GM18909 (cell line): ENCODE data around the gene BABAM2.
A peak's percentile ranks its signal among the peaks of the same experiment; 100 is the strongest.
"Not testable (repeated sequence)": the region's sequence is repeated elsewhere in the genome, so short reads cannot be mapped to it uniquely, and the experiment has no call there.

Source experiments
- ATAC-seq: cut with Tn5 transposase; IDR thresholded peaks from one replicate; pipeline ENCODE4 v1.9.1; 2021; ENCODE audit warnings: mild to moderate bottlenecking; ENCODE audit not compliant: unreplicated experiment, poor library complexity

BABAM2 gene

GRCh38 chr2:28224648-28225472, 334.3 kb downstream of the BABAM2 start:
- ATAC-seq, result no peak

GRCh38 chr2:28225473-28226080, 335.0 kb downstream of the BABAM2 start:
- ATAC-seq, result no peak

DNA sequence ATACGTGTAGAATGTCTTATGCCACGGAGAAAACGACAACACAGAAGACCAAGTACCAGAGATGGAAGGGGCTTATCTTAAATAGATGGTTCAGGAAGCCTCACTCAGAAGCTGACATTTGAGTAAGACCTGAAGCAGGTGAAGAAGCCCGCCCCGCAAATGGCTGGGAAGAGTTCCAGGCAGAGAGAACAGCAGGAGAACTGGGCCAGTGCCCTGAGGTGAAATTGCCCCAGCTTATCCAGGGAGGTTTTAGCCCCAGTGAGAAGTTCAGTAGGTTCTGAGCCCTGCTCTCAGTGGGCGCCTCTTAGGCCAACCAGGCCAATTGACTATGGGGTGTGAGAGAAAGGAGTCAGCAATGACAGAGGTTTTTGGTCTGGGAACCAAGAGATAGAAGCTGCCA, 336.0 kb downstream of the BABAM2 start:
- no peak for ATAC-seq

DNA sequence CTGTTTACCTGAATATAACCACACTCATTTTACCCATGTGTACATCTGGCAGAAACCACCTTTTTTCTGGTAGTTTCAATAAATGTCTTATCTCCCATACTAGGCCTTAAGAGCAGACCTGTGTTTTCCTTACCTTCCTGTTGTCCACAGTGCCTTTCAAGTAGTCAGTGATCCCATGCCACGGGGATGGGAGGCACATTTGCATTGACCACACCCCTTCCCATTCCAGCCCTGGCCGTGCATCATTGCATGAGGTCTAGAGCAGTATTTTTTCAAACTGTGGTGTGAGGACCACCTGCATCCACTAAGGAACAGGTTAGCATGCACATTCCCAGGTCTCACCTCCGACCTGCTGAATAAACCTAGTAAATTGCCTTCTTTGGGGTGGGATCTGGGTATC, 337.0 kb downstream of the BABAM2 start:
- no peak for ATAC-seq

GRCh38 chr2:28228434-28228995, 338.0 kb downstream of the BABAM2 start:
- no peak for ATAC-seq

- no peak for ATAC-seq
Observed at GRCh38 chr2:28231110-28231631, 340.6 kb downstream of the BABAM2 start.

GRCh38 chr2:28232295-28232694, 341.8 kb downstream of the BABAM2 start:
- no peak for ATAC-seq

DNA sequence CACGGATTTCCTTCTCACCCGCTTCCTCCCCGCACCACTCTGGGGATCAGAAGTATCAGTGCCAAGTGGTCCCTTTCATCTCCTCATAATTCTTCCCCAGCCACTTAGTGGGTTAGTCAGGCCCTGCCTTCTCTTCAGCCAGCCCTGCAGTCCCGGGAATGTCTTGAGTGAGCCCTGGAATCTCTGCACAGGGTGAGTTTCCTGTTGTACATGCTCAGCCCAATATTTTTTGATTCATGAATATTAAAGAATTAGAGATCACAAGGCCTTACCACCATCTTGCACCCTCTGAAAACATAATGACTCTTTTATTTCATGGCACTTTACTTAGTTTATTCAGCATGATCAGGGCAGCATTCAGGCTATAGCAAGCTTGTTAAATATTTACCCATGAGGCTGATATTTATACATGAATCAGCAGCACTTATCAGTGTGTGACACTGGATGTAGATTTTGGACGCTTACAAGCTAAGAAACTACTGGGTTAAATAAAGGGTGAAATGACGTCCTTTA, 342.7 kb downstream of the BABAM2 start:
- no peak for ATAC-seq

- ATAC-seq, result no peak
Observed at GRCh38 chr2:28234807-28235206, 344.3 kb downstream of the BABAM2 start.

GRCh38 chr2:28239207-28239606, 348.7 kb downstream of the BABAM2 start:
- ATAC-seq, result no peak

DNA sequence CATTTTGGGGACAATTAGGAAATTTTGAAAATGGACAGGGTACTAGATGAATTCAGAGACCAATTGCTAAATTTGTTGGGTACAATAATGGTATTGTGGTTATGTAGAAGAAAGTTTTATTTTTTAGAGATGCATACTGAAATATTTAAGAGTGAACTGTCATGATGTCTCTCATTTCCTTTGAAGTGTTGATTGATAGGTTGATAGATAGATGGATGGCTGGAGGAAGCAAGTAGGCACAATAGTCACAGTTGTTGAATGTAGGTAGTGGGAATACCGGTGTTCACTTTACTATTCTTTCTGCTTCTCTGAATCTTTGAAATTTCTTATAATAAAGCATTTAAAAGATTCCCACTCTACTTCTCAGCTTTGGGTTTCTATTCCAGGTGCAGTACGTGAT, 350.4 kb downstream of the BABAM2 start:
- no peak for ATAC-seq

DNA sequence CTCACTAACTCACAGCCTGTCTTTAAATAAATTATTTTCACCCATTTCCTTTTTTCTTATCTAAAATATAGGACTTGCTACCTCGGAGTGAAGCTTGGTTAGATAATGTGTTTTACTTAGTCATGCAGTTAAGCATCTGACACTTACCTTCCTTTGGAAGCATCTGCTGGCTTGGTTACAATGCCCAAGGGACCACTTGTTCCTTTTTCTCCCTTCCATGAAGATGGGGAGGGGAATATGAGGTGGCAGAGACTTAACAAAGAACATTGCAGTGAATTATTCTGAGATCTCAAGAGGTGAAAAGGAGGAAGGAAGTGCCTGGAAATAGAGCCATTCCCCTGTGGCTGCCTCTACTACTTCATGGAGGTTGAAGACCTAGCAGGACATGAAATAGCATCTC, 356.8 kb downstream of the BABAM2 start:
- no peak for ATAC-seq

DNA sequence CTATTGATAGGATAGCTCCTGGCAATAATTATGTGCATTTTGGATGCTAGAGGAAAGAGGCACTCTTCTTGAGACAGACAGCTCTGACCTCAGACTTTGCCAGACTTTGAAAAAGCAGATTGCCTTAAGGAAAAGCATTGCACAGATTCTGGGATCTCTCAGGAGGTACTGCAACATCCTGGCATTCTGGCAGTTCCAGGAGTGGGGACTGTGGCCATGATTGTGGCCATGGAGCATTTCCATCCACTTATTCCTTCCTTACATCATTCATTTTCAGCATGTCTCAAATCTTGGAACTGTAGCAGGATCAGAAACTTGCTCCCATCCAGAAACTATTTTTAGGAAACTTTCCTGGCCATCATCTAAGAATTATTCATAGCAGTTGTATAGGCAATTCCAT, 357.2 kb downstream of the BABAM2 start:
- ATAC-seq, result no peak

- no peak for ATAC-seq
Observed at GRCh38 chr2:28248511-28248910, 358.0 kb downstream of the BABAM2 start.

DNA sequence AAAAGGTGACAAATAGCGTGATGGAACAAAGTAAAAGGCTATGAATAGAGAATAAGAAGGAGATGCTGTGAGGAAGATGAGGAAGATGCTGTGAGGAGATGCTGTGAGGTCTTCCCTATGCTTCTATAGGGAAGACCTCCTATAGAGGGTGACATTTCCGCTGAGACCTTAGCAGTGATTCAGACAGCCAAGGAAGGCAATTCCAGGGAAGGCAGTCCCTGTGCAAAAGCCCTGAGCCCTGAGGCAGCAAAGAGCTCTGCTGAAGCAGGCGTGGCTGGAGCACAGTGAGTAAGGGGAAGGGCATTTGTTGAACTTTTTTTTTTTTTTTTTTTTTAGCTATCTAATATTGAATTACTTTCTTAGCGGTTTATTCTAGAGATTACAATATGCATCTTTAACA, 359.5 kb downstream of the BABAM2 start:
- ATAC-seq, result no peak

DNA sequence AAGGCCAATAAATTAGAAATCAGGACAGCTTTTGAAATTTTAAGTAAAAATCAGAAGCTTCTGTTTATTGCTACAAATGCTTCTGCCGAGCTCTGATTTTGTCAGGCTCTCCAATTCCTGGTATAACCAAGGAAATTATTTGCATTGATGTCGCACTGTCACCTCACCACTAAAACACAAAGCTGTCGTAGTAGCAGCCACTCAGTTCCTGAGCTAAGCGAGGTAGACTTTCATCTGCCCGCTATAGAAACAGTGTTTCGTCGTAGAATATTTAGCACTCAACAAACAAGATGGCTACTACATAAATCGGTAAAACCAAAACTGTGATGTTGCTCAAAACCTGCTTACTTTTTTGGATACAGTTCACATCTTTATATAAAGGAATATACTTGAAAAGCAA, 360.8 kb downstream of the BABAM2 start:
- no peak for ATAC-seq

DNA sequence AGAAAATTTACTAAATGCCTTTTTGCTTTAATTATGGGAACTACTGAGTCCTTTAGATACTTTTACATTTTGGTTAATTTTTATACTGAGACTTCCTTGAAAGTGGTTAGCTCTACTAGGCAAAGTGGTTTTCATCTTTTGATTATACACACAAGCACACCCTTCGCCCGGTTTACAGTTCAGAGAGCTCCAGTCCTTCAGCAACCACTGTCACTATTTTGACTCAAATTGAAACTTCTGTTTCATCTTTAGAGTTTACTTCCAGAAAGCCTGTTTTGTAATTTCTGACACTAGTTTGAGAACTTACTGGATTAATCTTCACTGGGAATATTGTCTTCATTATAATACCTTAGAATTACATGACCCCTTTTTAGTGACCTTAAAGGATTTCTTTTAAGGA, 361.8 kb downstream of the BABAM2 start:
- ATAC-seq, result peak; percentile 78

GRCh38 chr2:28253543-28253942, 363.0 kb downstream of the BABAM2 start:
- ATAC-seq, result no peak

- ATAC-seq, result not testable (repeated sequence)
Observed at GRCh38 chr2:28255231-28255630, 364.7 kb downstream of the BABAM2 start.

DNA sequence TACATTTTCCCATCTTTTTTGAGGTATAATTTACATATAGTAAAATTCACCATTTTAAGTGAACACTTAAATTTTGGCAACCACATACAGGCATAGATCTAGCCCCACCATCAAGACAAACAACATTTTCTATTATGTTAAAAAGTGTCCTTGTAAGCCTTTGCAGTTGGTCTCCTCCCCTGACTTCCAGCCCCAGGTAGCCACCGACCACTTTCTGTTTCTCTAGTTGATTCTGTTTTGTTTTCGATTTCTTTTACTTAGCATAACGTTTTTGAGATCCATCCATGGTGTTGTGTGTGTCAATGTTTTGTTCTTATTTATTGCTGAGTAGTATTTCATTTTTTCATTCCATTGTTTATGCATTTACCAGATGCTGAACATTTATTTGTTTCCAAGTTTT, 366.7 kb downstream of the BABAM2 start:
- no peak for ATAC-seq

DNA sequence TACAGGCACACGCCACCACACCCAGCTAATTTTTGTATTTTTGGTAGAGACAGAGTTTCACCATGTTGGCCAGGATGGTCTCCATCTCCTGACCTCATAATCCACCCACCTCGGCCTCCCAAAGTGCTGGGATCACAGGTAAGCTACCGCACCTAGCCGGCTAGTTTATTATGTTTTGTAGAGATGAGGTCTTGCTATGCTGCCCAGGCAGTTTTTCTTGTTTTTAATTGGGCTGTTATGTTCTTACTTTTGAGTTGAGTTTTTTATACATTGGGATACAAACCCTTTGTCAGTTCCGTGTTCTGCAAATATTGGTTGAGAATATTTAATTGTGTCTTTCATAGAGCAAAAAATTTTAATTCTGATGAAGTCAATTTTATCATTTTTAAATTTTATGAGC, 368.7 kb downstream of the BABAM2 start:
- not testable (repeated sequence) for ATAC-seq
